Activated CD8-positive, alpha-beta T cell treated with anti-CD3 and anti-CD28 coated beads for 36 hours (primary cell): Measurements from ENCODE around the gene CDC25B. TPM values are rescaled to one million over a fixed set of nuclear protein-coding genes. Genes with fewer than 3 reads are reported as not detected.

ENCODE experiments used
- ATAC-seq: fragments of 200-7000 bp; cut with Tn5 transposase; one replicate; pipeline ENCODE4 v1.10.0; 2021; ENCODE audit warnings: mild to moderate bottlenecking, moderate library complexity
- CTCF ChIA-PET: fragments of 350-600 bp; sonication (Branson Sonifier 250); formaldehyde crosslinking; loops from one replicate; lab custom pipeline; 2021; ENCODE audit warnings: antibody characterized with exemption; lab: Charles Lee
- POLR2A ChIA-PET: fragments of 350-600 bp; sonication (Branson Sonifier 250); formaldehyde crosslinking; loops from one replicate; lab custom pipeline; 2021; ENCODE audit warnings: antibody characterized with exemption; lab: Charles Lee
- DNase-seq: peaks from one replicate; pipeline ENCODE4 v3.0.0-alpha.2; 2020
- H3K27ac Mint-ChIP-seq: one replicate; pipeline ENCODE4 v1.8.0; 2021; ENCODE audit warnings: mild to moderate bottlenecking, mixed read lengths
- H3K27me3 Mint-ChIP-seq: one replicate; pipeline ENCODE4 v1.8.0; 2021; ENCODE audit warnings: mixed read lengths
- H3K36me3 Mint-ChIP-seq: one replicate; pipeline ENCODE4 v1.8.0; 2021; ENCODE audit warnings: low read depth, mixed read lengths
- H3K4me1 Mint-ChIP-seq: one replicate; pipeline ENCODE4 v1.8.0; 2021; ENCODE audit warnings: low read depth, mixed read lengths
- H3K4me3 Mint-ChIP-seq: one replicate; pipeline ENCODE4 v1.8.0; 2021; ENCODE audit warnings: mild to moderate bottlenecking, moderate library complexity, mixed read lengths
- H3K9me3 Mint-ChIP-seq: one replicate; pipeline ENCODE4 v1.8.0; 2021; ENCODE audit warnings: mixed read lengths
- CTCF ChIP-seq: fragments of 200-600 bp; IDR thresholded peaks from one replicate; pipeline ENCODE4 v1.8.0; 2022; ENCODE audit warnings: antibody characterized with exemption, mild to moderate bottlenecking
- intact Hi-C: fragments of 100-400 bp; cut with micrococcal nuclease; formaldehyde crosslinking; loops from one replicate; pipeline ENCODE4 v1.10.0; 2022
- total RNA-seq, 2 experiments: library from RNA; stranded (reverse); gene quantifications; one replicate each; pipeline ENCODE4 v1.2.3, GENCODE V29; 2021

CDC25B gene
- total RNA-seq, 2 experiments from 2014 or later = 66.9 to 67.1 TPM

- H3K36me3 Mint-ChIP-seq = peaks cover 13% of the 10 kb centered on the region
- H3K9me3 Mint-ChIP-seq = no peaks in the 10 kb centered on the region
- ChIA-PET POLR2A (interaction anchor here (1.4 kb wide), 1 partner anchor 14 kb away, joined by 4 read pairs; the partner anchor contains the start of gene ADISSP), CTCF (interaction anchor here (0.7 to 2.1 kb wide), 13 partner anchors 9 to 332 kb away, joined by 3 to 24 read pairs (median 3); partner anchors contain the start of gene ADISSP)
- H3K4me1 Mint-ChIP-seq = peaks cover 8% of the 10 kb centered on the region
- intact Hi-C loops = no loop called here
- peak; percentile 60 for TF ChIP-seq CTCF
- ATAC-seq (peak; percentile 72), DNase-seq (peak; percentile 83)
- no peaks in the 10 kb centered on the region for H3K27me3 Mint-ChIP-seq
- H3K27ac Mint-ChIP-seq = no peak overlapping the region
- H3K4me3 Mint-ChIP-seq = no peak overlapping the region
Measured at GRCh38 chr20:3753098-3753497, 43.0 kb upstream of the CDC25B start.

- DNase-seq (no peak), ATAC-seq (no peak)
- H3K27ac Mint-ChIP-seq = no peak overlapping the region
- intact Hi-C loops = no loop called here
- ChIA-PET CTCF (interaction anchor here (1.0 to 2.1 kb wide), 9 partner anchors 11 to 165 kb away, joined by 3 to 24 read pairs (median 4); partner anchors contain the start of gene ADISSP), POLR2A (no interaction called here)
- peaks cover 16% of the 10 kb centered on the region for H3K36me3 Mint-ChIP-seq
- H3K9me3 Mint-ChIP-seq = no peaks in the 10 kb centered on the region
- no peak for TF ChIP-seq CTCF
- H3K27me3 Mint-ChIP-seq = no peaks in the 10 kb centered on the region
- peaks cover 8% of the 10 kb centered on the region for H3K4me1 Mint-ChIP-seq
- no peak overlapping the region for H3K4me3 Mint-ChIP-seq
Measured at GRCh38 chr20:3753501-3754275, 42.4 kb upstream of the CDC25B start.

- no peak overlapping the region for H3K27ac Mint-ChIP-seq
Measured at GRCh38 chr20:3754276-3754630, 41.9 kb upstream of the CDC25B start.

GRCh38 chr20:3755269-3755668 lies 40.8 kb upstream of the CDC25B start:
- CTCF ChIA-PET = interaction anchor here (0.7 to 0.9 kb wide), 2 partner anchors 78 to 100 kb away, joined by 3 to 4 read pairs; no protein-coding TSS in a partner anchor
- Mint-ChIP-seq H3K9me3 (no peaks in the 10 kb centered on the region), H3K4me1 (peaks cover 8% of the 10 kb centered on the region), H3K36me3 (peaks cover 16% of the 10 kb centered on the region), H3K27ac (no peak overlapping the region), H3K27me3 (no peaks in the 10 kb centered on the region), H3K4me3 (no peak overlapping the region)
- intact Hi-C loops = no loop called here
- no peak for DNase-seq
- no peak for ATAC-seq
- no peak for TF ChIP-seq CTCF
- POLR2A ChIA-PET = interaction anchor here (1.1 kb wide), 1 partner anchor 9 kb away, joined by 6 read pairs; no protein-coding TSS in a partner anchor

More at GRCh38 chr20:3754276-3754630, 41.9 kb upstream of the CDC25B start:
- no peak for TF ChIP-seq CTCF
- Mint-ChIP-seq H3K9me3 (no peaks in the 10 kb centered on the region), H3K4me3 (no peak overlapping the region), H3K36me3 (peaks cover 16% of the 10 kb centered on the region), H3K27me3 (no peaks in the 10 kb centered on the region), H3K4me1 (peaks cover 8% of the 10 kb centered on the region)
- intact Hi-C loops = no loop called here
- CTCF ChIA-PET = interaction anchor here (2.1 kb wide), 1 partner anchor 13 kb away, joined by 24 read pairs; the partner anchor contains the start of gene ADISSP
- POLR2A ChIA-PET = interaction anchor here (1.1 kb wide), 1 partner anchor 10 kb away, joined by 6 read pairs; no protein-coding TSS in a partner anchor
- no peak for DNase-seq
- no peak for ATAC-seq
